OCI-LY7 (cell line): Measurements from ENCODE around the gene TRAPPC1. TPM values are rescaled to one million over a fixed set of nuclear protein-coding genes. Genes with fewer than 3 reads are reported as not detected.
A peak's percentile ranks its signal among the peaks of the same experiment; 100 is the strongest.

Experiments
- BruUV-seq: library from RNA; stranded (reverse); fragments of 400-500 nt; replicated peaks from 2 replicates; lab custom pipeline; 2021; lab: Mats Ljungman, UMichigan
- CTCF ChIA-PET: fragments of 300-600 bp; sonication (Branson Sonifier 250); formaldehyde crosslinking; loops from one replicate; lab custom pipeline; 2022; ENCODE audit warnings: antibody characterized with exemption; ENCODE audit not compliant: unreplicated experiment; lab: Charles Lee
- POLR2A ChIA-PET: fragments of 300-600 bp; sonication (Branson Sonifier 250); formaldehyde crosslinking; loops from one replicate; lab custom pipeline; 2022; ENCODE audit warnings: antibody characterized with exemption; lab: Charles Lee
- DNase-seq: peaks from one replicate; pipeline ENCODE4 v3.0.0-alpha.2; 2015; ENCODE audit warnings: low spot score
- H2AFZ ChIP-seq: fragments of 200-600 bp; sonication (generic), shearing (Covaris generic); 2 replicates; pipeline ENCODE4 v1.6.1; 2014; ENCODE audit warnings: mild to moderate bottlenecking, antibody characterized with exemption, low read length, moderate library complexity
- H3K27ac ChIP-seq: fragments of 200-600 bp; sonication (generic); 2 replicates; pipeline ENCODE4 v1.5.1; 2014; ENCODE audit warnings: mixed run types, low read depth, mild to moderate bottlenecking, moderate library complexity, low read length, inconsistent platforms; ENCODE audit not compliant: poor library complexity, severe bottlenecking
- H3K36me3 ChIP-seq: fragments of 200-600 bp; sonication (generic); 2 replicates; pipeline ENCODE4 v1.6.1; 2014; ENCODE audit warnings: mild to moderate bottlenecking, antibody characterized with exemption, low read length, moderate library complexity, mixed read lengths; ENCODE audit not compliant: insufficient read depth
- H3K4me1 ChIP-seq: fragments of 200-600 bp; sonication (generic); 2 replicates; pipeline ENCODE4 v1.5.1; 2014; ENCODE audit warnings: mild to moderate bottlenecking, low read length; ENCODE audit not compliant: insufficient read depth, poor library complexity, severe bottlenecking
- H3K4me2 ChIP-seq: fragments of 200-600 bp; sonication (generic); 2 replicates; pipeline ENCODE4 v1.6.1; 2014; ENCODE audit warnings: mild to moderate bottlenecking, low read length
- H3K4me3 ChIP-seq: fragments of 200-600 bp; sonication (generic); 2 replicates; pipeline ENCODE4 v1.5.1; 2014; ENCODE audit warnings: mild to moderate bottlenecking, low read depth, low read length; ENCODE audit not compliant: poor library complexity, severe bottlenecking
- H3K79me2 ChIP-seq: fragments of 200-600 bp; sonication (generic); 2 replicates; pipeline ENCODE4 v1.6.1; 2016; ENCODE audit warnings: low read depth, mild to moderate bottlenecking, low read length, moderate library complexity, mixed read lengths; ENCODE audit not compliant: insufficient read depth
- H3K9me2 ChIP-seq: fragments of 200-600 bp; sonication (generic); 2 replicates; pipeline ENCODE4 v1.6.1; 2016; ENCODE audit warnings: mild to moderate bottlenecking, low read length, mixed read lengths; ENCODE audit not compliant: insufficient read depth
- H3K9me3 ChIP-seq: fragments of 200-600 bp; sonication (generic); 2 replicates; pipeline ENCODE4 v1.6.1; 2014; ENCODE audit warnings: mild to moderate bottlenecking, mixed run types, low read length, mixed read lengths
- H4K20me1 ChIP-seq: fragments of 200-600 bp; sonication (generic); 2 replicates; pipeline ENCODE4 v1.6.1; 2014; ENCODE audit warnings: mild to moderate bottlenecking, antibody characterized with exemption, low read length, moderate library complexity, mixed read lengths; ENCODE audit not compliant: insufficient read depth
- EZH2phosphoT487 ChIP-seq: fragments of 200-600 bp; sonication (generic); IDR thresholded peaks from 2 replicates; pipeline ENCODE4 v1.6.1; 2018; ENCODE audit warnings: low read depth, borderline replicate concordance, mild to moderate bottlenecking, mixed run types, antibody characterized with exemption, low read length, moderate library complexity, mixed read lengths
- intact Hi-C: fragments of 100-400 bp; cut with micrococcal nuclease; formaldehyde crosslinking; loops from one replicate; pipeline ENCODE4 v1.10.0; 2022; ENCODE audit not compliant: unreplicated experiment
- total RNA-seq, 2 experiments: library from RNA; depleted of rRNA in 1 of 2; stranded (reverse); fragments of >200 nt in 1 of 2; shearing (Covaris generic) in 1 of 2; gene quantifications; 2 replicates each; pipeline ENCODE4 v1.2.3, GENCODE V29; 2014 to 2022
- TF ChIP-seq, protein P1 (sequence below): fragments of 200-600 bp; sonication (generic); conservative IDR thresholded peaks from 2 replicates; pipeline ENCODE4 v1.5.1; 2014; ENCODE audit warnings: mild to moderate bottlenecking, antibody characterized with exemption, low read length, moderate library complexity, mixed read lengths

Gene TRAPPC1
- total RNA-seq, 2 experiments from 2014 or later, result 40.2 to 150 TPM

DNA sequence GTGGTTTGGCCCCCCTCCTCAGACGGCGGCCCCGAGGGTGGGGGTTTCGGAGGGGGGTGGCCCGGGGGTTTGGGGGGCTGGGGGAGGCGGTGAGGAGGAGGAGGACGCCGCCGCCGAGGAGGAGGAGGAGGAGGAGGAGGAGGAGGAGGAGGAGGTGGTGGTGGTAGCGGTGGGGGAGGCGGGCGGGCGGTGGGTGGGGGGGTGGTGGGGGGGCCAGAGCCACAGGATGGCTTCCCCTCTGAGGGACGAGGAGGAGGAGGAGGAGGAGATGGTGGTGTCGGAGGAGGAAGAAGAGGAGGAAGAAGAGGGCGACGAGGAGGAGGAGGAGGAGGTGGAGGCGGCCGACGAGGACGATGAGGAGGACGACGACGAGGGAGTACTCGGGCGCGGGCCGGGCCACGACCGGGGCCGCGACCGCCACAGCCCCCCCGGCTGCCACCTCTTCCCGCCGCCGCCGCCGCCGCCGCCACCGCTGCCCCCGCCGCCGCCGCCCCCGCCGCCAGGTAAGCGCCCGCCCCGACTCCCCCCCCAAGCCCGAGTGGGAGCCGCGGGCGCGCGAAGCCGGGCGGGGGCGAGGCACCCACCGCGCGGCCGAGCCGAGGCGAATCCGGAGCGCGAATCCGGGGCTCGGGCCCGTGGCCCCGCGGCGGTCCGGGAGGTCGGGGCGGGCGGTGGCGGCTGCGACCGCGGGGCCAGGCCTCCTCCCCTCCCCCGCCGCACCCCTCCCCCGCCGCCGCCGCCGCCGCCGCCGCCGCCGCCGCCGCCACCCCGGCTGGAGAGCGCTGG lies 47.0 kb downstream of the TRAPPC1 start:
- Histone ChIP-seq H3K9me3 (no peaks in the 10 kb centered on the region), H3K4me2 (no peak overlapping the region; the same call in 1 of the 2 replicates)

DNA sequence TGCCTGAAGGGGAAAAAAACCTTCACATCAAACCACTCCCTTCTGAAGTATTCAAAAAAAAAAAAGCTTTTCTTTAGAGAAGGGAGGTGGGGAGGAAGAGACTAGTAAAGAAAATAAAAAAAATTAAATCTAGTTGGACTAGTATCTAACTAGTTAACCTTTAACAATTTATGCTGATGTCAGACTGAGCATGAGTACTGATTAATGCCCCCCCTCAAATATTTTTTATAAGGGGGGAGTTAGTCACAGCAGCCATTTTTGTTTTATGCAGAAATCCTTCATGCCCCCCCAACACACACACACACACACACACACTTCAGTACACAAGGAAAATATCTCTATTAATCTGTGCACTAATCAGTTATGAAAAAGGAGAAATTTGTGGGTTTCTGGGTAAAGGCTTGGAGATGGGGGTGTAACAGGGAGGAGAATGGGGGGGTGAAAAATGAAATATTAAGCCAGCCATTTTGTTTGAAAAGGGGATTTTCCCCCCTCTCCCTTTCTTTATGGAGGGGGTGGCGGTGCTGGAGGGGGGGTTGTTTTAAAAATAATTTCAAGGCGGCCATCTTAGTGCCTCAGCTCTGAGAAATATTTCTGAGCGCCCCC lies 47.9 kb downstream of the TRAPPC1 start:
- Histone ChIP-seq H3K4me1 (peaks cover 60% of the 10 kb centered on the region), H3K4me2 (peak overlapping the region; percentile 97), H3K4me3 (peak overlapping the region; percentile 70), H4K20me1 (0 out of 2 replicates have a peak, but pooled peaks cover 5% of the 10 kb centered on the region), H3K36me3 (peaks cover 37% of the 10 kb centered on the region), H2AFZ (no peak overlapping the region; the same call in 1 of the 2 replicates), H3K79me2 (peaks cover 65% of the 10 kb centered on the region), H3K27ac (peak overlapping the region; percentile 87), H3K9me2 (no peaks in the 10 kb centered on the region), H3K9me3 (no peaks in the 10 kb centered on the region)
- TF ChIP-seq, protein P1, sequence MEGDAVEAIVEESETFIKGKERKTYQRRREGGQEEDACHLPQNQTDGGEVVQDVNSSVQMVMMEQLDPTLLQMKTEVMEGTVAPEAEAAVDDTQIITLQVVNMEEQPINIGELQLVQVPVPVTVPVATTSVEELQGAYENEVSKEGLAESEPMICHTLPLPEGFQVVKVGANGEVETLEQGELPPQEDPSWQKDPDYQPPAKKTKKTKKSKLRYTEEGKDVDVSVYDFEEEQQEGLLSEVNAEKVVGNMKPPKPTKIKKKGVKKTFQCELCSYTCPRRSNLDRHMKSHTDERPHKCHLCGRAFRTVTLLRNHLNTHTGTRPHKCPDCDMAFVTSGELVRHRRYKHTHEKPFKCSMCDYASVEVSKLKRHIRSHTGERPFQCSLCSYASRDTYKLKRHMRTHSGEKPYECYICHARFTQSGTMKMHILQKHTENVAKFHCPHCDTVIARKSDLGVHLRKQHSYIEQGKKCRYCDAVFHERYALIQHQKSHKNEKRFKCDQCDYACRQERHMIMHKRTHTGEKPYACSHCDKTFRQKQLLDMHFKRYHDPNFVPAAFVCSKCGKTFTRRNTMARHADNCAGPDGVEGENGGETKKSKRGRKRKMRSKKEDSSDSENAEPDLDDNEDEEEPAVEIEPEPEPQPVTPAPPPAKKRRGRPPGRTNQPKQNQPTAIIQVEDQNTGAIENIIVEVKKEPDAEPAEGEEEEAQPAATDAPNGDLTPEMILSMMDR, result no peak
- no peak for TF ChIP-seq EZH2phosphoT487
- BruUV-seq, result no TSS peak
- peak; percentile 61 for DNase-seq
- CTCF ChIA-PET, result no interaction called here
- POLR2A ChIA-PET, result interaction anchor here (0.6 to 1.3 kb wide), 2 partner anchors 12 to 53 kb away, joined by 3 to 5 read pairs; no protein-coding TSS in a partner anchor
- intact Hi-C loops, result no loop called here

More for the DNA sequence above, 47.0 kb downstream of the TRAPPC1 start:
- no TSS peak for BruUV-seq
- DNase-seq, result peak; percentile 32
- no peaks in the 10 kb centered on the region for H3K9me2 ChIP-seq
- H3K36me3 ChIP-seq, result peaks cover 34% of the 10 kb centered on the region
- peak overlapping the region; percentile 90 for H3K27ac ChIP-seq
- peaks cover 56% of the 10 kb centered on the region for H3K4me1 ChIP-seq
- TF ChIP-seq EZH2phosphoT487, result no peak
- TF ChIP-seq, protein P1, result no peak
- no peak overlapping the region for H2AFZ ChIP-seq
- CTCF ChIA-PET, result no interaction called here
- intact Hi-C loops, result loop anchor here (5.0 kb wide), 1 partner anchor 233 kb away; the partner anchor contains the start of gene ALOXE3
- H3K4me3 ChIP-seq, result peak overlapping the region; percentile 95
- POLR2A ChIA-PET, result interaction anchor here (1.3 kb wide), 1 partner anchor 25 kb away, joined by 3 read pairs; no protein-coding TSS in a partner anchor
- peaks cover 64% of the 10 kb centered on the region for H3K79me2 ChIP-seq
- H4K20me1 ChIP-seq, result 0 out of 2 replicates have a peak, but pooled peaks cover 5% of the 10 kb centered on the region
